ENCODE data around the gene BAIAP2.
A peak's percentile ranks its signal among the peaks of the same experiment; 100 is the strongest.

BAIAP2 gene

DNA sequence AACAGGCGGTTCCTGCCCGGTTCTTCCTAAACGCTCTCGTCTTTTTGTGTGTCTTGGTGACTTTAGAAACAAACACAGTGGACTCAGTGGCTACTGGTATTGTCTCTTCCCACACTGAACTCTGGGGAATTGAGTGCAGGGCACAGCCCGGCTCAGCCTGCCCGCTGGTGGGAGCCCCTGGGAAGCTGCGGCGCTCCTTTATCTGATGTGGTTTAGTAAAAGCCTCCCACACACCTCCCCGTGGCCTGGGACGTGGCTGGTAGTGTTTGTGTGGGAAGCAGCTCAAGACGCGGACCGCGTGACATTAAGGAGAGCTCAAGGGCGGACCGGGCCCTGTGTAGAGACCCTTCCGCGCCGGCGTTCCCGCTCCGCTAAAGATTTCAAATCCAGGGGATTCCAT is 75.0 kb downstream of the BAIAP2 start:
- DNase-seq (ENCODE audit: low spot score): no peak

DNA sequence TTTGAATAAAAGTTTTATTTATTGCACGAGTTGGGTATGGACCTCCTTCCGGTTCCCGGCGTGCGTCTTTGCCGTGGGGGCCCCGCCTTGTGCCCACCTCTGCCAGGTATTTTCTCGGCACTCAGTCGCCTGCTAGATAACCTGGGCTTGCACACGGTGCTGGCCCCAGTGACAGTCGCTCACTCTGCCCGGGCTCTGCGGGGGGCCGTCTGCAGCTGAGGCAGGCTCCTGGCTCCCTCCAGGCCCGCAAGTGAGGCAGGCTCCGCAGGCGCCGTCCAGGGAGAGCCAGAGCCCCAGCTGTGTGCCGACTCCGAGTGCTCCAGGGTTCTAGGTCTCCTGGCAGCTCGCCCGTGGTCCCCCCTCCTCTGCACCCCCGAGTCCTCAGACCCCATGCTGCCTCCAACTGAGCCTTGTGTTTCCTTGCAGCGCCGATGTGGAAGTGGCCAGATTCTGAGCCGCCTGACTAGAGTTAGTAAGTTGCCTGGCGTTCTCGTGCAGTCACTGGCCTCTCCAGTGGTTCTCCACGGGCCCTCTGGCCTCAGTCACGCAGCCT is 75.6 kb downstream of the BAIAP2 start:
- DNase-seq (ENCODE audit: low spot score): no peak

GRCh38 chr17:81111066-81111465 is 76.1 kb downstream of the BAIAP2 start:
- DNase-seq (ENCODE audit: low spot score): no peak

GRCh38 chr17:81112450-81112849 is 77.5 kb downstream of the BAIAP2 start:
- no peak for DNase-seq (ENCODE audit: low spot score)

- no peak for DNase-seq (ENCODE audit: low spot score)
These were observed 78.3 kb downstream of the BAIAP2 start for GRCh38 chr17:81113158-81113724.

DNA sequence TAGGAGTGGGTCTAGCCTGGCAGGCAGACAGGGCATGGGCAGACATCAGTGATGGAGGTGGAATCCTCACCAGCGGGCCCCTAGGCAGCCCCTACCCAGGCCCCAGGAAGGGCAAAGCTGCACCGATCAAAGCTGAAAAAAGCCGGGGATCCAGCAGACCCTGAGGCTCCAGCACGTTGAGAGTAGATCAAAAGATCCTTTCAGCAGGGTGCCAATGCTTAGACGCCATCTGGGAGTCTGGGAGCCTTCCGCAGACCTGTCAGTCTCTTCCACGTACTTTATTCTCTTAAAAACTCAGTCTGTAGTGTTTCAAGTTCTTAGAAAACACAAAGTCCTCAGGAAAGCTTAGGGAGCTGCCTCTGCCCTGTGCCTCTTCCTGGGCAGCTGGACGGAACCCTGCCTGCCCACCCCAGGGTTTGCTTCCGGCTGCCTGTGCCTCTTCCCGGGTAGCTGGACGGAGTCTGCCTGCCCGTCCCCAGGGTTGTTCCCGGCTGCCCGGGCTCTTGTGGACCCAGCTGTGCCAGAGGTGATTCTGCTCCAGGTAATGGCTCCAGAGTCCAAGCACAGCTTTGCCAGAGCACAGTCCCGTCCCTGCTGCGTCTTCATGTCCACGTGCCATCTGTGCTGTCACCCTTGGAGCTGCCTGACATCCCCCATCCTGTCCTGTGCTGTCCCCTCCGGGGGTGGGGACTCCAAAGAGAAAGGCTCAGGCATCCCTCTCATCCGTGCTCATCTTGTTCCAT is 79.6 kb downstream of the BAIAP2 start:
- DNase-seq (ENCODE audit: low spot score): no peak

DNA sequence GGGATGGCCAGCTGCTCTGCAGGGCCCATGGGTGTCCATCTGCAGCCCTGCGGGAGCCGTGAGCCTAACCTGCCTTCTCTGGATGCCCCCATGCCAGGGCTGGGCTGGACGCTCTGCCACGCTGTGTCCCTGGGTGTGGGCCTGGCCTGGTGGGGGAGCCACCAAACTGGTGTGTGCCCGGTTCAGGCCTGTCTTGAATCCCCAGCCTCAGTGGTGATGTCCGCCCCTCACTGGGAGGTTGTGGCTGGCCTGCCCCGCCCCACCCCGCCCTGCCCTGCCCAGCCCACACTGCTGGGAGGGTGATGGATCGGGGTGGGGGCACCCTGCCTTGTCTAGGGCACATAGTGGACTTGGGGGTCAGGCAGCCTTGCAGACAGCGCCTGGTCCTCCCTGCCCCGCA is 80.3 kb downstream of the BAIAP2 start:
- DNase-seq (ENCODE audit: low spot score): no peak

DNA sequence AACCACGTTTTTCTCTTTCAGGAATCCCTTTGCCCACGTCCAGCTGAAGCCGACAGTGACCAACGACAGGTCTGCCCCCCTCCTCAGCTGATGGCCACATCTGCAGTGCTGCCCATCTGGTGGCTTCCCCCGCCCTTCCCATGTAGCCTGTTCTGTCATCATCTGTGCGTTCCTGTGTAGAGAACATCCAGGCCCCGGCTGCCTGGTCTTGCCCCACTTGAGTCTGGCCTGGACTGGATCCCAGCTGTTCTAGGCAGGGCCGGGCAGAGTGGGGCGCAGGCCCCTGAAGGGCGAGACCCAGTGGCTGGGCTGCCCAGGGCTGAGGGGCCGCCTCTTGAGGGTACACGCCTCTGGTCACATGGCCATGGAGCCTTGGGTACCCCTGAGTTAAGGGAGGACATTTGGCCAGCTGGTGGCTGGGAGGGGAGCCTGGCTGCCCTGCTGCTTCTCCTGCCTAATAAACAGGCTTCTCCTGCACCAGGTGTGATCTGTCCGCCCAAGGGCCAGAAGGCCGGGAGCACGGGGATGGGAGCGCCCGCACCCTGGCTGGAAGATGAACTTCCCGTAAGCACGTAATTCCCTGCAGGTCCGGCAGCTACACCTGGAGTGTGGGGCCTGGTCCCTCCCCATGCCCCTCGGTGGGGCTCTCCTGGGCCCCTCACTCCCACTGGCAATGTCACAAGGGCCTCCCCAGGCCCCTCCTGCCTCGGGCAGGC is 81.0 kb downstream of the BAIAP2 start:
- DNase-seq (ENCODE audit: low spot score): no peak

- no peak for DNase-seq (ENCODE audit: low spot score)
These were observed 81.8 kb downstream of the BAIAP2 start for GRCh38 chr17:81116704-81117103.

- no peak for DNase-seq (ENCODE audit: low spot score)
These were observed 82.8 kb downstream of the BAIAP2 start for GRCh38 chr17:81117672-81118198.

GRCh38 chr17:81118308-81119221 is 83.6 kb downstream of the BAIAP2 start:
- no peak for DNase-seq (ENCODE audit: low spot score)

DNA sequence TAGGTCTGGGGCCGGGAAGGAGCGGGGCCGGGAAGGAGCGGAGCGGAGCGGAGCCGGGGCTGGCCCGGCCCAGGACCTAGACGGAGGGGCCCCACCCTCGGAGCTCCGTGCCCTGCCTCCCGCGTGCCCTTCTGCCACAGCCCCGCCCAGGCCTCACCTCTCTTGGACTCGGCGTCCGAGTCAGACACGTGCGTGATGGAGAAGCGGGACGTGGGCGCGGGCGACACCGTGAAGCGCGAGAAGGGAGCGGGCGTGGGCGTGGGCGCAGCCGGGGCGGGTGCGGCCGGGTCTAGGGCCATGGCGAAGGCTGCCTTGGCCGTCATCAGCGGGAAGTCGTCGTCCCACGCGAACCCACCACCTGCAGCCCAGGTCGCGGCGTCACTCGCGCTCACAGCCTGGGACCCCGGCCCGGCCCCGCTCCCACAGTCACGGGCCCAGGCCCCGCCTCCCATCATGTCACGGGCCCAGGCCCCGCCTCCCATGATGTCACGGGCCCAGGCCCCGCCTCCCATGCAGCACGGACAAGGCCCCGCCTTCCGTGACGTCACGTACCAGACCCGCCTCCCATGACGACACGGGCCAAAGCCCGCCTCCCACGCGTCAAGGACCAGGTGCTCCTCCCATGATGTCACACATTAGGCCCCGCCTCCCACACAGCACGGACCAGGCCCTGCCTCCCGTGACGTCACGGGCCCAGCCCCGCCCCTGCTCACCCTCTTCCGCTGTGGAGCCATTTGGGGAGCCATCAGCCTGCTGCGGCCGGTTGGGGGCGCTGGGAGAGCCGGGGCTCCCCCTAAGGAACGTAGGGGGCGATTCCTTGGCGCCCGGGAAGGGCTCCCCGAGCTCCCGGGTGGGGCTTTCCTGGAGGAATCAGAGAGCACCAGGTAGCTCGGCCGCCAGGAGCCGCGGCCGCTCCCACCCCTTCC is 84.5 kb downstream of the BAIAP2 start:
- DNase-seq (ENCODE audit: low spot score): peak; percentile 91

DNA sequence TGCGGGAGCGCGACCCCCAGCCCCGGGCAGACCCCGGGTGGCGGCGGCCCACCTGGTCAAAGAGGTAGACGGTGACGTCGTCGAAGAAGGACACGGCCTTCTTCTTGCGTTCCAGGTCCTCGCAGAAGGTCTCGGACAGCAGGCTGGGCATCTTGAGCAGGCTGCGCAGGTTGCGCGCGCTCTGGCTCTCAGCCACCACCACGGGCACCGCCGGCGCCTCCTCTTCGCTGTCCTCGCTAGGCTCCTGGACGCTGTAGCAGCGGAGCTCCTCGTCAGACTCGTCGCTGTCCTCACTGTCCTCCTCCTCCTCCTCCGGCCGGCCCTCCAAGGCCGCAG is 85.2 kb downstream of the BAIAP2 start:
- no peak for DNase-seq (ENCODE audit: low spot score)

- DNase-seq (ENCODE audit: low spot score): no peak
These were observed 86.0 kb downstream of the BAIAP2 start for GRCh38 chr17:81120695-81121621.

GRCh38 chr17:81121841-81122733 is 87.1 kb downstream of the BAIAP2 start:
- DNase-seq (ENCODE audit: low spot score): no peak

GRCh38 chr17:81123052-81124048 is 88.4 kb downstream of the BAIAP2 start:
- DNase-seq (ENCODE audit: low spot score): no peak

GRCh38 chr17:81124377-81124776 is 89.4 kb downstream of the BAIAP2 start:
- DNase-seq (ENCODE audit: low spot score): no peak
